ENCODE measurements around the gene CXCR6.

The CXCR6 gene

GRCh38 chr3:45914362-45915058 is 28.8 kb upstream of the CXCR6 start:
- H3K4me3 ChIP-seq (ENCODE audit: low read length): no peak overlapping the region
- no peak for TF ChIP-seq ZNF274 (IDR thresholded peaks at IDR 0.05; ENCODE audit: low read depth, low read length)

DNA sequence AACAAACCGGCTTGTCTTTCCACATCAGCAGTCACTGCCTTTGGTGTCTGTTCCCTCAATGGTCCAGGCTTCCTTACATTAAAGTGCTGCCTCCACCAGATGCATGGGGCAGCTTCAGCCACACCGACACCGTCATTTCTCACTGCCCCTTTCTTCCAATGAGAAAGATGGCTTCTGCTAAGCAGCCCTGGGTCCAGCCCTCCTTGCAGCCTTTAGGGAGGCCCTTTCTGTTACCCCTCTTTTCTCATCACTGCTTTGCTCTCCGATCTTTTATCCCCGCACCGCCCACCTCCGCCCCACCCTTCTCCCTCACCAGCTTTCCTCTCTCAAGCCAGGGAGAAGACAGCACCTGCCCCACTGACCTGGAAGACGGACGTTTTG is 28.2 kb upstream of the CXCR6 start:
- TF ChIP-seq ZNF274 (IDR thresholded peaks at IDR 0.05; ENCODE audit: low read depth, low read length): no peak
- H3K4me3 ChIP-seq (ENCODE audit: low read length): no peak overlapping the region

- no peak for TF ChIP-seq ZNF274 (IDR thresholded peaks at IDR 0.05; ENCODE audit: low read depth, low read length)
- no peak overlapping the region for H3K4me3 ChIP-seq (ENCODE audit: low read length)
Observed at GRCh38 chr3:45915518-45916231, 27.6 kb upstream of the CXCR6 start.

GRCh38 chr3:45917146-45917898 is 25.9 kb upstream of the CXCR6 start:
- no peak for TF ChIP-seq ZNF274 (IDR thresholded peaks at IDR 0.05; ENCODE audit: low read depth, low read length)

GRCh38 chr3:45921158-45922038 is 21.9 kb upstream of the CXCR6 start:
- no peak for TF ChIP-seq ZNF274 (IDR thresholded peaks at IDR 0.05; ENCODE audit: low read depth, low read length)

More at GRCh38 chr3:45917146-45917898, 25.9 kb upstream of the CXCR6 start:
- H3K4me3 ChIP-seq (ENCODE audit: low read length): no peak overlapping the region

GRCh38 chr3:45922039-45922326 is 21.3 kb upstream of the CXCR6 start:
- TF ChIP-seq ZNF274 (IDR thresholded peaks at IDR 0.05; ENCODE audit: low read depth, low read length): no peak

More at GRCh38 chr3:45921158-45922038, 21.9 kb upstream of the CXCR6 start:
- H3K4me3 ChIP-seq (ENCODE audit: low read length): no peak overlapping the region

DNA sequence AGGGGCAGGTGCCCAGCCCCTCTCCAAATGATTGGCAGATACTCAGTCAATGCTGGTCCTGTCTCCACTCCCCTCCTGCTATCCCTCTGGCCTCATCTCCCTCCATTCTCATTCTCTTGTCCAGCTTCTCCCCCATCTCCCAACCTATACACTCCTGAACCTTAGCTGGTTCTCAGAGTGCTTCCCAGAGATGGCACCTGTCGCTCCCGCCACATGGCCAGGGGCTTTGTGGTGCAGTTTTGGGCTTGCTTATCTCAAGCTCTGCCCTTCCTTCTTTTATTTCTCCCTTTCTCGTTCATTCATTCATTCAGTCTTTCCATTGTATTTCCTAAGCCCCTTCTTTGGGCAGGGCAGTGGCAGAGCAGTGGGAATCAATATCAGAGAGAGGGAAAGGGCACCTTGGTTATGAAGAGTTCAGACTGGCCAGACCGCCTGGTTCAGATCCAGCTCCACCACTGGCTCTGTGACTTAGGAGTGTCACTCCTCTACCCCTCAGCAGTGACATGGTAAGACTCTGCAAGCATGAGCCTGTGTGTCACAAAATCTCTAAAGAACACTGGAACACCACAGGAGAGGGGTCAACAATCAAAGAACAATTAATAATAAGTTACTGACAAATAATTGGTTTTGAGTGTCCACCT is 20.2 kb upstream of the CXCR6 start:
- TF ChIP-seq ZNF274 (IDR thresholded peaks at IDR 0.05; ENCODE audit: low read depth, low read length): no peak
- no peak overlapping the region for H3K4me3 ChIP-seq (ENCODE audit: low read length)

More at GRCh38 chr3:45922039-45922326, 21.3 kb upstream of the CXCR6 start:
- no peak overlapping the region for H3K4me3 ChIP-seq (ENCODE audit: low read length)

DNA sequence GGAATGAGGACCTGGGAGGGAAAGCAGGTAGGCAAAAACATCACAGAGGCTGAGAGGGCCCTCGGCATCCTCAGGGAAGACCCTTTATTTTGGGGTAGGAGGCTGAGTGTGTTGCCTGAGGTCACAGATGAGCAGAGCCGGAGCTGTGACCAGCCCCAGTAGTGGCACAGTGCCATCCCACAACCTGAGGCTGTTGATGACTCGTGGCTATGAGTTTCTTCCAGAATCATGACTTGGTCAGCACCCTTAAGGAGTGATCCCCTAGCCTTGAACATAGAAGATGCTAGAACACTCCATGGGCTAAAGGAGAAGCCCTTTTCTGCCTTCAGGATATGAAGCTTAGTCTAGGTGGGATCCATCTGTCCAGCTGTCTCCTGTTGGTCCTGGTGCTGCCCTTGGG is 19.5 kb upstream of the CXCR6 start:
- TF ChIP-seq ZNF274 (IDR thresholded peaks at IDR 0.05; ENCODE audit: low read depth, low read length): no peak
- H3K4me3 ChIP-seq (ENCODE audit: low read length): no peak overlapping the region

DNA sequence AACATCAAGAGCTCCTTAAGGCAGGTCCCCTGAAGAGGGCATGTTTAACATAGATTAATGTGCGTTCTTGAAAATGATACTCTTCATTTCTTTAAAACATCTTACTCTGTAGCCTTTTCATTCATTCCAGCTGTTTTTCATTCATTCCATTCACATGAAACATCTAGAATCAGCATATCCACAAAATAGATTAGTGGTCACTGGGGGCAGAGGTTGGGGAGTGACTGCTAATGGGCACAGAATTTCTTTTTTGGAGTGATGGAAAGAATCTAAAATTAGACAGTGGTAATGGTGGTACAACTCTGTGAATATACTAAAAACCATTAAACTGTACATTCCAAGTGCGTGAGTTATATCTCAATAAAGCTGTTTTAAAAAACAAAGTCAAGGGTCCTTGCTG is 15.4 kb upstream of the CXCR6 start:
- no peak for TF ChIP-seq ZNF274 (IDR thresholded peaks at IDR 0.05; ENCODE audit: low read depth, low read length)
- no peak overlapping the region for H3K4me3 ChIP-seq (ENCODE audit: low read length)

DNA sequence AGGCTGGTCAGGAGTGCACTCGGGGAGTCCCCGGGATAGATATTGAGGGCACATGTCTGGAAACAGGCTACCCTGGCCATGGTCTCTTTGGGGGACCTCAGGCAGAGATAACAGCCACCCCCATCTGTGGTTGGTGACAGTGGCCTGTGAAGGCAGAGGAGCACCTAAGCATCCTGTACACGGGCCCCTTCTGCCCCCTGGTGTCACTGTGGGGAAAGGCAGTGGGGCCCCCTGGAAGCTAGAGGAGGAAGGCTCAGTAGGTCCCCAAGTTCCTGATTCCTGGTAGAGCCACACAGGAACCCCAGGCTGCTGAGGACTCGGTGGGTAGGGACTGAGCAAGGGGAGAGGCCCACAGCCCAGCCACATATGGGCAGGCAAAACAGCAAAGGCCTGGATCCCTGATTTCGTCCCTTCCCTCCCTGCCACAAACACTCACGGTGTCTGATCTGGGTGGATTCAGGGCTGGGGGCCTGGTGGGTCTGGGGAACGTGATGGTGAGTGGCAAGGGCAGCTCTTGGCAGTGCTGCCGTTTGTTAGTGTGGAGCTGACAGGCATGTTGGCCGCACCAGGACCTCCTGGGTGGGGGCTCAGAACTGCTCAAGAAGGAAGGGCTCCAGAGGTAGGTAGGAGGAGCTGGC is 14.1 kb upstream of the CXCR6 start:
- H3K4me3 ChIP-seq (ENCODE audit: low read length): no peak overlapping the region
- no peak for TF ChIP-seq ZNF274 (IDR thresholded peaks at IDR 0.05; ENCODE audit: low read depth, low read length)

DNA sequence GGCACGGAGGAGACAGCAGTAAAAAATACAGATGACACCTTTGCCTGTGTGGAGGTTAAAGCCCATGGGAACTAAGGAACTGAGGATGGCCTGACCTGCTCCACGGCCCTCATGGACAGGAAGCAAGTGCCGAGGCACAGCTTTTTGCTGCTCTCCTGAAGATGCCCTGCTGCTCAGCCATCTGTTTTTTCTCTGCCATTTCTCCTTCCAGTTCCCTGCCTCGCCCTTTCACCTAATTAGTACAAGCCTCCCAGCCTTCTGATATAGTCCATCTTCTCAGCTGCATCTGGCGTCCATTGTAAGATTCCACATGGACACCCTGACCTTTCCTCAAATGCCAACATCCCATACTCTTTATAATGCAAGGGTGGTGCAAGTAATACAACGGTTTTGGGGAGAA is 11.8 kb upstream of the CXCR6 start:
- no peak overlapping the region for H3K4me3 ChIP-seq (ENCODE audit: low read length)
- no peak for TF ChIP-seq ZNF274 (IDR thresholded peaks at IDR 0.05; ENCODE audit: low read depth, low read length)

DNA sequence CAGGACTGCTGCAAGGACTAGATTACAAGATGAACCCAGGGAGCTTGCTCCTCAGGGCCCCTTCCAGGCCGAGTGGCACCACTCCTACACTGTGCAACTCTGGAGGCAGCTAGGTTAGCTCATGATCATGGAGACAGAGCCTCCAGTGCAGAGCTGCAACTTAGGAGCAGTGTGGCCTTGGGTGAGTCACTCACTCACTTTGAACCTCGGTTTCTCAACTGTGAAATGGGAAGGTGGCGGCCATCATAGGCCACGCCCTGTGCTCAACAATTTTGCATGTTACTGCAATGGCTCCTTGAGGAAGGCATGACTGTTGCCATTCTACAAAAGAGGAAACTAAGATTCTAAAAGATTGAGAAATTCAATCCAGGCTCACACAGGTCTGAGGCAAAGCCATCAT is 11.2 kb upstream of the CXCR6 start:
- no peak overlapping the region for H3K4me3 ChIP-seq (ENCODE audit: low read length)
- TF ChIP-seq ZNF274 (IDR thresholded peaks at IDR 0.05; ENCODE audit: low read depth, low read length): no peak

GRCh38 chr3:45933591-45933990 is 9.7 kb upstream of the CXCR6 start:
- no peak for TF ChIP-seq ZNF274 (IDR thresholded peaks at IDR 0.05; ENCODE audit: low read depth, low read length)
- H3K4me3 ChIP-seq (ENCODE audit: low read length): no peak overlapping the region
